Endodermal cell (in vitro differentiated cells): ENCODE data around the gene KRTAP1-4. TPM values are rescaled to one million over a fixed set of nuclear protein-coding genes. Genes with fewer than 3 reads are reported as not detected.
"Not testable (repeated sequence)": the region's sequence is repeated elsewhere in the genome, so short reads cannot be mapped to it uniquely, and the experiment has no call there.

Experiments
- DNase-seq: peaks from one replicate; pipeline ENCODE4 v3.0.0-alpha.2; 2017
- H3K27ac ChIP-seq: 2 replicates; pipeline ENCODE4 v1.5.1; 2013; ENCODE audit warnings: mild to moderate bottlenecking, low read depth, low read length, moderate library complexity
- H3K27me3 ChIP-seq: 2 replicates; pipeline ENCODE4 v1.6.1; 2013; ENCODE audit warnings: mild to moderate bottlenecking, low read length, moderate library complexity; ENCODE audit not compliant: insufficient read depth, control insufficient read depth, poor library complexity, severe bottlenecking
- H3K36me3 ChIP-seq: 2 replicates; pipeline ENCODE4 v1.7.0; 2013; ENCODE audit warnings: mild to moderate bottlenecking, low read length, moderate library complexity; ENCODE audit not compliant: control insufficient read depth, insufficient read depth
- H3K4me1 ChIP-seq: one replicate; pipeline ENCODE4 v1.7.0; 2013; ENCODE audit warnings: low read length; ENCODE audit not compliant: control insufficient read depth, insufficient read depth
- H3K4me3 ChIP-seq: 2 replicates; pipeline ENCODE4 v1.5.1; 2013; ENCODE audit warnings: mild to moderate bottlenecking, low read length, moderate library complexity
- H3K9ac ChIP-seq: 2 replicates; pipeline ENCODE4 v1.6.1; 2013; ENCODE audit warnings: mild to moderate bottlenecking, low read length, moderate library complexity; ENCODE audit not compliant: poor library complexity, severe bottlenecking; ENCODE audit errors: extremely low read depth
- H3K9me3 ChIP-seq: 2 replicates; pipeline ENCODE4 v1.6.1; 2013; ENCODE audit warnings: mild to moderate bottlenecking, low read length, moderate library complexity; ENCODE audit not compliant: control insufficient read depth
- H3K27ac Mint-ChIP-seq: 2 replicates; pipeline ENCODE4 v1.8.0; 2020; ENCODE audit warnings: mixed read lengths
- H3K27me3 Mint-ChIP-seq: 2 replicates; pipeline ENCODE4 v1.8.0; 2021; ENCODE audit warnings: mild to moderate bottlenecking, mixed read lengths; ENCODE audit not compliant: insufficient read depth
- H3K36me3 Mint-ChIP-seq: 2 replicates; pipeline ENCODE4 v1.8.0; 2020; ENCODE audit warnings: low read depth, mixed read lengths
- H3K4me1 Mint-ChIP-seq: 2 replicates; pipeline ENCODE4 v1.8.0; 2020; ENCODE audit warnings: mixed read lengths
- H3K4me3 Mint-ChIP-seq: 2 replicates; pipeline ENCODE4 v1.8.0; 2020; ENCODE audit warnings: mild to moderate bottlenecking, moderate library complexity, mixed read lengths
- H3K9me3 Mint-ChIP-seq: 2 replicates; pipeline ENCODE4 v1.8.0; 2020; ENCODE audit warnings: mild to moderate bottlenecking, mixed read lengths
- CTCF ChIP-seq: fragments of 200-600 bp; sonication (generic); conservative IDR thresholded peaks from 2 replicates; pipeline ENCODE4 v1.5.0; 2021; ENCODE audit warnings: antibody characterized with exemption, mild to moderate bottlenecking
- WGBS, 2 experiments: methylation state at CpG; one replicate each; pipeline versions ENCODE4 v1.1.5 to v1.1.7; 2013; ENCODE audit warnings: missing lambda C conversion rate in 2 of 2, mixed read lengths in 1 of 2; ENCODE audit not compliant: insufficient coverage in 1 of 2, insufficient read length in 1 of 2; 5-methylcytosine and 5-hydroxymethylcytosine counted together
- total RNA-seq, 2 donors: library from RNA; stranded (reverse); fragmentation: NEBNext Ultra II Directional in 1 of 2; extraction: Animal tissue kit (Norgen Biotek cat#: 25700) in 1 of 2; gene quantifications; 2 replicates in 1 of 2; 3 replicates in 1 of 2; pipeline ENCODE4 v1.2.1, GENCODE V29; 2021

The KRTAP1-4 gene
- total RNA-seq, 2 donors from 2014 or later: not detected

DNA sequence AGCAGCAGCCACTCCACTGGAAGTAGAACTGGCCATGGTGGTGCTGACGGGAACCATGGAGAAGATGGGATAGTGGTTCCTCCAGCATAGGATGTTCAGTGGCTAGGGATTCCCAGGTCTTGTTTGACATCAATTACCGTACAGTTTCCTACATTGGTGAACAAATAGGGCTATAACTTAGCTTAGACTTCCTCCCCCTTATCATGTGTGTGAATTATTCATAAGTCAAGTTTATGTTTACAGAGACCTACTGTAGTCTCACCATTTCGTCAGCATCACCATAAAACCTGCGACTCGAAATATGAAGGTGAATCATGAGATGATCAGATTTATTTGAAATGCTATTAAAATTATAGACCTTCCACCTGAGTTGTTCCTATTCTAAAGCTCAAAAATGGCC is 28.7 kb upstream of the KRTAP1-4 start:
- Mint-ChIP-seq H3K4me1 (peaks cover 3% of the 10 kb centered on the region), H3K27me3 (no peaks in the 10 kb centered on the region), H3K36me3 (no peaks in the 10 kb centered on the region), H3K27ac (no peak overlapping the region), H3K4me3 (no peak overlapping the region), H3K9me3 (peaks cover 7% of the 10 kb centered on the region)
- Histone ChIP-seq H3K9ac (no peak overlapping the region), H3K36me3 (no peaks in the 10 kb centered on the region), H3K4me3 (no peak overlapping the region), H3K27me3 (no peaks in the 10 kb centered on the region), H3K27ac (no peak overlapping the region), H3K9me3 (peaks cover 7% of the 10 kb centered on the region), H3K4me1 (no peaks in the 10 kb centered on the region)
- DNase-seq: no peak
- TF ChIP-seq CTCF: no peak
- WGBS, 2 experiments: 93 to 100% methylated on average over 1 to 5 of the region's 5 CpGs

DNA sequence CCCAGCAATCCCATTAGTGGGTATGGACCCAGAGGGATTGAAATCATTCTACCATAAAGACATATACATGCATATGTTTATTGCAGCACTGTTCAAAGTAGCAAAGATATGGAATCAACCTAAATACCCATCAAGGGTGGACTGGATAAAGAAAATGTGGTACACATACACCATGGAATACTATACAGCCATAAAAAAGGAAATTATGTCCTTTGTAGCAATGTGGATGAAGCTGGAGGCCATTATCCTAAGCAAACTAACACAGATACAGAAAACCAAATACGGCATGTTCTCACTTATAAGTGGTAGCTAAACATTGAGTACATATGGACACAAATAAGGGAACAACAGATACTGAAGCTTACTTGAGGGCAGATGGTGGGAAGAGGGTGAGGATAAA is 27.6 kb upstream of the KRTAP1-4 start:
- peaks cover 3% of the 10 kb centered on the region for H3K4me1 Mint-ChIP-seq

GRCh38 chr17:41055130-41055529 is 25.1 kb upstream of the KRTAP1-4 start, which contains the start of gene KRTAP2-2:
Gene KRTAP2-2, minus strand, starts transcription at chr17:41055230. Its CDS starts 19 bp downstream, at chr17:41055211.
- H3K9ac ChIP-seq, H3K36me3 Mint-ChIP-seq, H3K9me3 Mint-ChIP-seq, H3K27ac Mint-ChIP-seq, H3K27ac ChIP-seq, H3K4me1 Mint-ChIP-seq, H3K9me3 ChIP-seq, H3K36me3 ChIP-seq, H3K4me3 Mint-ChIP-seq, H3K4me1 ChIP-seq, H3K4me3 ChIP-seq, H3K27me3 ChIP-seq, DNase-seq, H3K27me3 Mint-ChIP-seq: not testable (repeated sequence)
- 100% methylated on average over 1 of the region's 6 CpGs; no CpG with 5 or more reads in 1 of the 2 experiments for WGBS, 2 experiments

More for the DNA sequence above, 27.6 kb upstream of the KRTAP1-4 start:
- no CpG with 5 or more reads among the region's 1 CpG for WGBS, 2 experiments
- no peak for TF ChIP-seq CTCF
- Mint-ChIP-seq H3K27me3 (no peaks in the 10 kb centered on the region), H3K4me3 (no peak overlapping the region), H3K9me3 (peaks cover 7% of the 10 kb centered on the region), H3K27ac (no peak overlapping the region), H3K36me3 (no peaks in the 10 kb centered on the region)
- Histone ChIP-seq H3K36me3 (no peaks in the 10 kb centered on the region), H3K4me1 (no peaks in the 10 kb centered on the region), H3K27ac (no peak overlapping the region), H3K4me3 (no peak overlapping the region), H3K9me3 (peaks cover 7% of the 10 kb centered on the region), H3K9ac (no peak overlapping the region), H3K27me3 (no peaks in the 10 kb centered on the region)
- DNase-seq: no peak

- H3K27ac Mint-ChIP-seq, H3K36me3 ChIP-seq, H3K27me3 ChIP-seq, H3K27ac ChIP-seq, H3K4me3 Mint-ChIP-seq, H3K9ac ChIP-seq, H3K9me3 ChIP-seq, H3K4me3 ChIP-seq, H3K4me1 Mint-ChIP-seq, H3K9me3 Mint-ChIP-seq, H3K27me3 Mint-ChIP-seq, H3K4me1 ChIP-seq, DNase-seq, H3K36me3 Mint-ChIP-seq: not testable (repeated sequence)
- 92 to 100% methylated on average over 2 to 6 of the region's 9 CpGs for WGBS, 2 experiments
Observed at GRCh38 chr17:41054556-41054955, 24.6 kb upstream of the KRTAP1-4 start.
